ENCODE results near the gene DCAKD.

Gene DCAKD

GRCh38 chr17:45051060-45051719 lies at the start of gene DCAKD:
Gene DCAKD (minus strand): TSS chr17:45051632. CDS start chr17:45034885, 16,747 bp downstream.
- peak; percentile 93 for DNase-seq

GRCh38 chr17:45098869-45099616 lies 47.6 kb upstream of the DCAKD start:
- peak; percentile 86 for DNase-seq

GRCh38 chr17:45098081-45098868 lies 46.8 kb upstream of the DCAKD start:
- DNase-seq = no peak

GRCh38 chr17:45096926-45097325 lies 45.5 kb upstream of the DCAKD start:
- no peak for DNase-seq

- no peak for DNase-seq
These were observed 44.7 kb upstream of the DCAKD start for GRCh38 chr17:45096141-45096540.

- no peak for DNase-seq
These were observed 42.1 kb upstream of the DCAKD start for GRCh38 chr17:45093444-45094110.

- no peak for DNase-seq
These were observed 41.5 kb upstream of the DCAKD start for GRCh38 chr17:45092911-45093430.

GRCh38 chr17:45091778-45092425 lies 40.5 kb upstream of the DCAKD start:
- no peak for DNase-seq

- no peak for DNase-seq
These were observed 39.3 kb upstream of the DCAKD start for GRCh38 chr17:45090711-45091110.

- DNase-seq = no peak
These were observed 37.3 kb upstream of the DCAKD start for GRCh38 chr17:45088741-45089140.

- DNase-seq = no peak
These were observed 36.5 kb upstream of the DCAKD start for GRCh38 chr17:45087978-45088377.

- no peak for DNase-seq
These were observed 36.1 kb upstream of the DCAKD start for GRCh38 chr17:45087504-45087975.

- DNase-seq = no peak
These were observed 35.6 kb upstream of the DCAKD start for GRCh38 chr17:45086865-45087503.

- no peak for DNase-seq
These were observed 35.0 kb upstream of the DCAKD start for GRCh38 chr17:45086391-45086790.

GRCh38 chr17:45081047-45081703 lies 29.7 kb upstream of the DCAKD start:
- no peak for DNase-seq

- DNase-seq = no peak
These were observed 26.2 kb upstream of the DCAKD start for GRCh38 chr17:45077643-45078042.

GRCh38 chr17:45073414-45074070 lies 22.1 kb upstream of the DCAKD start:
- DNase-seq = no peak

- no peak for DNase-seq
These were observed 19.4 kb upstream of the DCAKD start for GRCh38 chr17:45070809-45071208.

GRCh38 chr17:45070001-45070400 lies 18.6 kb upstream of the DCAKD start:
- no peak for DNase-seq

GRCh38 chr17:45067637-45068036 lies 16.2 kb upstream of the DCAKD start:
- DNase-seq = no peak

- DNase-seq = no peak
These were observed 11.8 kb upstream of the DCAKD start for GRCh38 chr17:45063198-45063597.
